HG03571 (cell line): Measurements from ENCODE around the gene IRF4.
A peak's percentile ranks its signal among the peaks of the same experiment; 100 is the strongest.

Experiments used
- ATAC-seq: cut with Tn5 transposase; IDR thresholded peaks from one replicate; pipeline ENCODE4 v1.9.1; 2021; ENCODE audit not compliant: unreplicated experiment

Gene IRF4

GRCh38 chr6:391559-392440 lies at the start of gene IRF4:
IRF4 (plus strand) TSS chr6:391752; CDS start chr6:393153, 1,401 bp downstream.
- ATAC-seq, result peak; percentile 37

- ATAC-seq, result peak; percentile 50
Observed at GRCh38 chr6:341914-342831, 49.4 kb upstream of the IRF4 start.

DNA sequence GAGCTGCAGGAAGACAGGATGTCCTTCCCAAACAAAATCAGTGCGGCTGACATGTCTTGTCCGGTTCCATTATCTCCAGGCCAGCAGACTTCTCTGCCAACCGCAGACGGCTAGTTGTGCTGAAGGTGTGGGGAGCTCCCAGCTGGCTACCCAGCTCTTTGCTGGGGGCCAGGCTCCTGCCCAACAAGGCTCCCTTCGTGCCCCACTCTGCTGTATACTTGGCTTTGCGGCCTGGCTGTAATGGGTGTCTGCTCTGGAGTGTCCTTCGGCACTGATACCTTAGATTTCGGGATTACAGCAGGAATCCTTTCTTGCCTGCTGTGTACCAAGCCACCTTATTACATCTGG lies 48.7 kb upstream of the IRF4 start:
- no peak for ATAC-seq

GRCh38 chr6:343226-343935 lies 48.2 kb upstream of the IRF4 start:
- ATAC-seq, result no peak

DNA sequence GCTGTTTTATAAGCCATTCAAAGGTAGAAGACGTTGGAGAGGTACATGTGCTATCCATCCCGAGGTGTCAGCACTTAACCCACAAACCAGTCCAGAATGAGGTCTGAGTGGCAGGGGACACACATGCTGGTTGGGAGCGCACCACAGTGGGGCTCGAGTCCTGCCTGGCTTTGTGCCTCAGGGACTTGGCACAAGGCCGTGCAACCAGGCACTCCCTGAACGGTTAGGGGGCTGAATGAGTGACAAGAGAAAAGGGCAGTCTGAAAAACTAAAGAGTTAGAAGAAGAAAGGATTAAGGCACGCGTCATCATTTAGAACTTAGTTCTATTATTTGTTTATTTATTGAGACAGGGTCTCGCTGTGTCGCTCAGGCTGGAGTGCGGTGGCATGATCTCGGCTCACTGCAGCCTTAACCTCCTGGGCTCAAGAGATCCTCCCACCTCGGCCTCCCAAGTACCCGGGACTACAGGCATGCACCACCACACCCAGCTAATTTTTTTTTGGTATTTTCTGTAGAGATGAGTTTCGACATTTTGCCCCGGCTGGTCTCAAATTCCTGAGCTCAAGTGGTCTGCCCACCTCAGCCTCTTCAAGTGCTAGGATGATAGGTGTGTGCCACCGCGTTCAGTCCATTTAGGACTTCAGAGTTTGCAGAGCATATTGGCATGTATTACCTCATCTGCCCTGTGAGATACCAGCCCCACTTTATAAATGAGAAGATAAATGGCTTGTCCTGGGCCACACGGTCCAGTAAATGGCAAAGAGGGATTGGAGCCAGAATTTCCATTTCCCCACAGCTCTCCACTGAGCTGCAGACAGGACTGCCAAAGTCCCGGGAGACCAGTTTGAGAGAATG lies 47.4 kb upstream of the IRF4 start:
- no peak for ATAC-seq

DNA sequence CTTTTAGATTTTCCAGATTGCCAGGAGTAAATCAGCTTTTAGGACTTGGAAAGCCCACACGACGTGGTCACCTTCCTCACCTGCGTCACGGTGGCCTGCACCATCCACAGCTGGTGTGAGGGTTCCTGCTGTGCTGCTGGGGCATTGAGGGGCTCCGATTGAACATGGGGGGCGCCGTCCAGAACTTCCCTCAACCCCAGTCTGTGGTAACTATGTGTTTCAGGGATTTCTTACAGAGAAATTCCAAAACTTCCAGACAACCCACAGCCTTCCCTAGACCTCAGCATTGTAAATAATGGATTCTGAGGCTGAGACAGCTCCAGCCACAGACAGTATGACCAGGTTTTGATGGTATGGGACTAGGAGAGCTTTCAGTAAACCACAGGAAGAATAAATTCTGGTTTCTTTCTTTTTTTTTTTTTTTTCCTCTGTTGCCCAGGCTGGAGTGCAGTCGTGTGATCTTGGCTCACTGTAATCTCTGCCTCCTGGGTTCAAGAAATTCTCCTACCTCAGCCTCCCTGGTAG lies 46.7 kb upstream of the IRF4 start:
- no peak for ATAC-seq

- no peak for ATAC-seq
Observed at GRCh38 chr6:345747-346385, 45.7 kb upstream of the IRF4 start.

DNA sequence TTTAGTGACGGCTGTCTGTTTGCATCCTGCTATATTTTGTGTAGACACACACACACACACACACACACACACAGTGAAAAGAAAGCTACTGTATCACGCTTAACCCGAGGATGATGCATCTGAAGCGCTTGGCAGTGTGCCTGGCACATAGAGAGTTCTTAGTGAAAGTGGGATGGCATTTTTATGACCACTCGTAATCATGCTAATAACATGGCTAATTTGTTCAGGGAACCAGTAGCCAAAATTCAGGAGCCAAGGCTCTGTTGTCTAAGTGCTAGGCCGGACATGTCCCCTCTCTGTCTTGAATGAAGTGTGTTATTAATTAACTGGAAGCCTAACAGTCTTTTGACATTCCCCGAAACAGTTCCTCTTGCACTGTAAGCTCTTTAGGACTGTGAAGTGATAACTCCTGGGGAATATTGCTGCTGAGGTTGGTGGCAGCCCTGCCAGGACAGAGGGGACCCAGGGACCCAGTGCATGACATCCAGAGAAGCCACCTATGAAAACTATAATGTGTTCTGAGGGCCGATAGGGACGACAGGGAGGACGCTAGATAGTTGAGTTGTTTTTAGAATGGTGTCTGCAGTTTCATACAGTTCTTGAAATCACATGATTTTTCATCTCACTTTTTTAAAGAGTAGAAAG lies 45.0 kb upstream of the IRF4 start:
- no peak for ATAC-seq

GRCh38 chr6:347232-347631 lies 44.3 kb upstream of the IRF4 start:
- ATAC-seq, result peak; percentile 84

DNA sequence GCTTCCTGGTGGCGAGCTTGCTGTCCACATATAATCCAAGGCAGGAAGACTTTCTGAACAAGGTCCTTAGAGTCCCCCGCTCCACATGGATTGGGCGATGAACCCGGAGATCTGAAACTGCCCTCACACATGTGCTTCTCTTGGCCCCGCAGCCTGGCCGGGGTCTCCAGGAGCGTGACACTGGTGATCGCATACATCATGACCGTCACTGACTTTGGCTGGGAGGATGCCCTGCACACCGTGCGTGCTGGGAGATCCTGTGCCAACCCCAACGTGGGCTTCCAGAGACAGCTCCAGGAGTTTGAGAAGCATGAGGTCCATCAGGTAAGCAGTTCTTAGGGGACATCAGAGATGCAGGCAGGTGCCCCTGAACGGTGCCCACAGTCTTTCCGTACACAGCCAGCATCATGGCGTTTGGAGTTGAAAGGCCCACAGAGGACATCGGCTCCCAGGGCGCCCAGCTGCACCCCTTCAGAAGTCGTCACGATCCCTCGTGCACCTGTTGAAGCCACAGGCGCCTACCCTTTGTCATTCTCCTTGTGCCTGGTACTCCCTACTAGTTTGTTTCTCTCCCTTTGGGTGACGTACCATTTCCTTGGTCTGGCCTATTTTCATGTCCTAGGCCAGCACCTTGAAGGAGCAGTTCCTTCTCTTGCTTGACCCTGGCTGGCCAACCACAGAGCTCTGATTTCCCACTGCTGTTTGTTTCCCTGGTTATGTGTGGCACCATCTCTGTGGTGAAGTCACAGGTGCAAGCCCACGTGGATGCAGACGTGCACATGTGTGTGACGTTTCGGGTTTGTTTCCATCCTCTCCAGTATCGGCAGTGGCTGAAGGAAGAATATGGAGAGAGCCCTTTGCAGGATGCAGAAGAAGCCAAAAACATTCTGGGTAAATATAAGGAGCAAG lies 43.3 kb upstream of the IRF4 start:
- ATAC-seq, result no peak

DNA sequence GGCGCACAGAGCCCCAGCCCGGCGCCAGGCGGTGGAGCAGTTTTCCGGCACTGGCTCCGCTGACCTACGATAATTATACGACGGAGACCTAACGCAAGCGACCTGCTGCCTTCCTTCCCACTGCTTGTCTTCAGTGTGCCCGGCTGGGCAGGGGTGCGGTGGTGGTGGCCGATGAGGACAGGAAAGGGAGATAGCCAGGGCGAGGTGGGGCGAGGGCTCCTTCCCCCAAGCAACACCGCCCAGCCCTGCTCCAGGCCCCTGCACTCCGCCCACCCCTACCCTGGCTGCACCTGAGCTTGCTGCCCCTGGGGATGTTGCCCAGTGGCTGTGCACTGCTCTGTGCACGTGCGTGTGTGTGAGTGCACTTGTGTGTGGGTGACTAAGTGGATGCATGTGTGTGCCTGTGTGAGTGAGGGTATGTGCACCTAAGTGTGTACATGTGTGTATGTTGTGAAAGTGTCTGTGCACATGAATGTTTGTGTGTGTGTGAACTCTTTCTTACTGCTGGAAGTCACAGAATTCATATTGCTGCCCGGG lies 42.6 kb upstream of the IRF4 start:
- ATAC-seq, result no peak

GRCh38 chr6:349491-349921 lies 42.0 kb upstream of the IRF4 start:
- no peak for ATAC-seq

DNA sequence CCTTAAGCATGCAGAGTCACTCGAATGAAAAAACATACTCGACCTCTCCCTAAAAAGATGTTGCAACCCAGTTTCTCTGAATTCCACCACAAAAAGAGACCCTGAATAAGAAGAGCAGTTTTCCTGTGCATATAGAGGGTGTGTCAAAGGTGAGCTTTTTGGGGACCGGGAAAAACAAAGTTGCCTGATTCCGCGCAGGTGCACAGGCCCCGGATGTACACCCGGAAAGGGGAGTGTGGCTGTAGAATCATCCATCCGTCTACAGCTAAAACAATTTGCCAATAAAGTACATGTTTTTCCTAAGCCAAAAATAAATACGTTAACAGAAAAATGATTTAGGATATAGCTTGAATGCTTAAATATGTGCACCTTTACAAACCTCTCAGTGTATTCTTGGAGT lies 41.2 kb upstream of the IRF4 start:
- ATAC-seq, result no peak

DNA sequence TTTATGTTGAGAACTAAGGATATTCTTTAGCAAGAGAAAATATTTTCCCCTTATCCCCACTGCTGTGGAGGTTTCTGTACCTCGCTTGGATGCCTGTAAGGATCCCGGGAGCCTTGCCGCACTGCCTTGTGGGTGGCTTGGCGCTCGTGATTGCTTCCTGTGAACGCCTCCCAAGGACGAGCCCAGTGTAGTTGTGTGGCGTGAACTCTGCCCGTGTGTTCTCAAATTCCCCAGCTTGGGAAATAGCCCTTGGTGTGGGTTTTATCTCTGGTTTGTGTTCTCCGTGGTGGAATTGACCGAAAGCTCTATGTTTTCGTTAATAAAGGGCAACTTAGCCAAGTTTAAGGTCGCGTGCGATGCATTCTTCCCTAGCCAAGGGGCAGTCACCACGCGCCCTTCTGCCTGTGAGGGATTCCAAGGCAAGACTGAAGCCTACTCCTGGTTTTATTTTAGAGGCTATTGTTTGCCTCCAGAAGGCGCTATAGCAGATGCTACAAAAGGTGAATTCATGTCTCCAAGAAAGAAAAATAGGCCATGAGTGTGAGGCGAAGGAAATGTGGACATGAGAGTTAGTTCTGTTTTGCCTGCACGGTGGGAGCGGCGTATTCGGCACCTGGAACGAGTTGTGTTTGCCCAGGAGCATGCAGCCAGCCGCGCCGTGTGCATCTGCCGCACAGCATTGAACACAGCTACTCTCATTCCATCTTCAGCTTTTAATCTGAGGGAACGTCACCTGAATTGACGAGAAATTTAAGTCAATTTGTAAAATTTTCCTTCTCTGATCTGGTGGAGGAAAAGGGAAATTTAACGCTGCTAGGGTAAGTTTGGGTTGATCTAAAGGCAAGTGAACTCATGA lies 40.3 kb upstream of the IRF4 start:
- ATAC-seq, result no peak

- no peak for ATAC-seq
Observed at GRCh38 chr6:351867-352289, 39.7 kb upstream of the IRF4 start.

GRCh38 chr6:352474-352873 lies 39.1 kb upstream of the IRF4 start:
- no peak for ATAC-seq

DNA sequence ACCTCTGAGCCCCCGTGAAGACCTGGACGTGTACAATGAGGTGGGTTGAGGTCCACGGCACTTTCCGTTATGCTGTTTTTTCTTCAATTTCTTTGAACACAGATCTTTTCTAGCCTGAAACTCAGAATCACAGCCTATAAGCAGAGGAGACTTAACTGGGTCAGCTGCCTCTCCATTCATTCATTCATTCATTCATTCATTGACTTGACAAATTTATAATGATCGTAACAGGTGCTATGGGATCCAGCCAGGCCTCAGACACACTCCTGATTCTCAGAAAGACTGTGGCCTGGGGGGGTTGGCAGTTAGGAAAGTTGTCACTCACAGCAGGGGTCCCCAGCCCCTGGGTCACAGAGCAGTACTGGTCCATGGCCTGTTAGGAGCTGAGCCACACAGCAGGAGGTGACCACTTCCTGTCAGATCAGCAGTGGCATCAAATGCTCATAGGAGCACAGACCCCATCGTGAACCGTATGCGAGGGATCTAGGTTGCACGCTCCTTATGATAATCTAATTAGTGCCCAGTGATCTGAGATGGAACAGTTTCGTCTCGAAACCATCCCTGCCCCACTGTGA lies 38.6 kb upstream of the IRF4 start:
- ATAC-seq, result no peak
